Globus pallidus (tissue), 1 donor: ENCODE measurements around the gene GPATCH4.

Experiments
- DNase-seq: peaks from one replicate; pipeline ENCODE4 v3.0.0-alpha.2; 2015; ENCODE audit warnings: low spot score

GPATCH4 gene

GRCh38 chr1:156577550-156577949 is 23.7 kb downstream of the GPATCH4 start:
- DNase-seq = no peak

GRCh38 chr1:156574039-156574633 is 27.1 kb downstream of the GPATCH4 start:
- DNase-seq = no peak

GRCh38 chr1:156572663-156573018 is 28.6 kb downstream of the GPATCH4 start:
- DNase-seq = no peak

- peak; percentile 73 for DNase-seq
Observed at GRCh38 chr1:156571919-156572662, 29.2 kb downstream of the GPATCH4 start, which contains the start of gene IQGAP3. Gene IQGAP3 (minus strand): TSS chr1:156572565. CDS start chr1:156572529, 36 bp downstream.

- no peak for DNase-seq
Observed at GRCh38 chr1:156571261-156571852, 29.9 kb downstream of the GPATCH4 start.

- no peak for DNase-seq
Observed at GRCh38 chr1:156566436-156566835, 34.8 kb downstream of the GPATCH4 start.

GRCh38 chr1:156565519-156565918 is 35.8 kb downstream of the GPATCH4 start:
- DNase-seq = no peak

GRCh38 chr1:156560585-156561163 is 40.6 kb downstream of the GPATCH4 start:
- DNase-seq = no peak

- no peak for DNase-seq
Observed at GRCh38 chr1:156559797-156560385, 41.4 kb downstream of the GPATCH4 start.

- DNase-seq = no peak
Observed at GRCh38 chr1:156559086-156559796, 42.0 kb downstream of the GPATCH4 start.

- DNase-seq = no peak
Observed at GRCh38 chr1:156556354-156556753, 44.9 kb downstream of the GPATCH4 start.

GRCh38 chr1:156555715-156556114 is 45.6 kb downstream of the GPATCH4 start:
- no peak for DNase-seq

GRCh38 chr1:156554971-156555370 is 46.3 kb downstream of the GPATCH4 start:
- no peak for DNase-seq

- no peak for DNase-seq
Observed at GRCh38 chr1:156553860-156554485, 47.3 kb downstream of the GPATCH4 start.

- DNase-seq = peak; percentile 40
Observed at GRCh38 chr1:156552937-156553336, 48.3 kb downstream of the GPATCH4 start.

- no peak for DNase-seq
Observed at GRCh38 chr1:156552518-156552917, 48.8 kb downstream of the GPATCH4 start.

GRCh38 chr1:156551869-156552268 is 49.4 kb downstream of the GPATCH4 start:
- DNase-seq = no peak

- DNase-seq = no peak
Observed at GRCh38 chr1:156551066-156551643, 50.1 kb downstream of the GPATCH4 start.

GRCh38 chr1:156550346-156550745 is 50.9 kb downstream of the GPATCH4 start:
- no peak for DNase-seq

GRCh38 chr1:156549831-156550230 is 51.4 kb downstream of the GPATCH4 start:
- no peak for DNase-seq

- DNase-seq = no peak
Observed at GRCh38 chr1:156549390-156549789, 51.9 kb downstream of the GPATCH4 start.
